Measurements from ENCODE around the gene BCLAF1.

The BCLAF1 gene

DNA sequence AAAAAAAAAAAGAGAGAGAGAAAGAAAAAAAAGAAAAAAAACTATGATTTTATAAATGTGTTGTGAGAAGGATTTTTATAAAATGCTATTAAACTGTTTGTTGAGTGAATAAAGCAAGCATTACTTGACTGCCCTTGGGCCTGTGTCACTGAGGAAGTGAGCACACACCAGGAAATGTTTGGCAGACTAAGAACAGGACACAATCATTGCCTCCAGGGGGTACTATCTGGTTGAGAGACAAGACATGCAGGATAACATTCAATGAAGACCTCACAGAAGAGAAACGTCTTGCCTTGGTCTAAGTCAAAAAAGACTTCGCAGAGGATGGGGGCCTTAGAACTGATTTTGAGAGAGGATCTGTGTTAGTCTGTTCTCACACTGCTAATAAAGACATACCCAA lies 80.2 kb downstream of the BCLAF1 start:
- DNase-seq (ENCODE audit: low read depth in 2 of 2, low spot score in 1 of 2): no peak

DNA sequence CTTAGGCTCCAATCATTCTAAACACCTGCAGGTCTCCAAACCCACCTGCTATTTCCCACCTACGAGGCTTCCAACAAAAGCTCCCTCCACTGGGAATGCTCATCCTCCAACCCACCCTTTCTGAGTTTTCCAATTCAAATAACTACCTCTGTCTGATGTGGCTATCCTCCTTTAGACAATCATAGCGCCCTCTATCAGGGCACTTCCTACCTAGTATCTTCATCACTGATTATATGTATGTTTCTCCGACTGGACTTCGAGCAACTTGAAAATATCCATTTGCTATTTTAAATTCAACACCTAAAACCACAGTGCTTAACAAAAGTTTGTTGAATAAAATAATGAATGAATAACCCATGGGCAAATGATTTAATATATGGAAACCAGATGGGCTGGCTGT lies 80.9 kb downstream of the BCLAF1 start:
- DNase-seq (ENCODE audit: low read depth in 2 of 2, low spot score in 1 of 2): no peak

All from stimulated activated CD8-positive, alpha-beta memory T cell treated with anti-CD3 and anti-CD28 coated beads, Interleukin-4, amount 100 ng/mL, for 4 hours (primary cell).